ENCODE data around the gene ENDOV. TPM values are rescaled to one million over a fixed set of nuclear protein-coding genes. Genes with fewer than 3 reads are reported as not detected.

Gene ENDOV
- total and polyA plus RNA-seq, 4 donors, result 5.7 to 11.9 (median 8.3) TPM

DNA sequence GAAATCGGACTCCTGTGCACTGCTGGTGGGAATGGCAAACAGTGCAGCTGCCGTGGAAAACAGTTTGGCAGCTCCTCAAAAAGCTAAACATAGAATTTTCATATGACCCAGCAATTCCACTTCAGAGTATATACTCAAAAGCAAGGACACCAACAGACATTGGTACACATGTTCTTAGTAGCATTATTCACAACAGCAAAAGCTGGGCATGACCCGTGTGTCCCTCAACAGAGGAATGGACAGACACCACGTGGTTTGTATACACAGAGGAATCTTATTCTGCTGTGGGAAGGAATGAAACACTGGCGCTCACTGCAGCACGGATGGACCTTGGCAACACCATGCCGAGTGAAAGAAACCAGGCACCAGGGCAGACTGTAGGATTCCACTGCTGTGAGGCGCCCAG is 45.5 kb downstream of the ENDOV start:
- no peak for DNase-seq (ENCODE audit: low spot score)
- Histone ChIP-seq H3K9me3 (ENCODE audit: control insufficient read depth in 4 of 4, low read length in 3 of 4) (no peaks in the 10 kb centered on the region), H3K27me3 (ENCODE audit: control insufficient read depth in 4 of 4, insufficient read depth in 4 of 4, low read length in 3 of 4) (no peaks in the 10 kb centered on the region), H3K4me3 (ENCODE audit: low read depth in 1 of 3, low read length in 3 of 3) (no peak overlapping the region), H3K4me1 (ENCODE audit: control insufficient read depth in 4 of 4, insufficient read depth in 4 of 4, low read length in 3 of 4) (peaks cover 0 to 4% (median under 1%) of the 10 kb centered on the region in 4 donors), H3K9ac (ENCODE audit: low read depth in 1 of 2, low read length in 2 of 2) (no peak overlapping the region), H3K27ac (ENCODE audit: low read depth in 1 of 2, low read length in 2 of 2) (no peak overlapping the region), H3K36me3 (ENCODE audit: control insufficient read depth in 4 of 4, insufficient read depth in 3 of 4, low read depth in 1 of 4, low read length in 3 of 4) (no peaks in the 10 kb centered on the region)
- TF ChIP-seq, protein P1, sequence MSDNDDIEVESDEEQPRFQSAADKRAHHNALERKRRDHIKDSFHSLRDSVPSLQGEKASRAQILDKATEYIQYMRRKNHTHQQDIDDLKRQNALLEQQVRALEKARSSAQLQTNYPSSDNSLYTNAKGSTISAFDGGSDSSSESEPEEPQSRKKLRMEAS (IDR thresholded peaks at IDR 0.05), result no peak
- TF ChIP-seq, protein P2, sequence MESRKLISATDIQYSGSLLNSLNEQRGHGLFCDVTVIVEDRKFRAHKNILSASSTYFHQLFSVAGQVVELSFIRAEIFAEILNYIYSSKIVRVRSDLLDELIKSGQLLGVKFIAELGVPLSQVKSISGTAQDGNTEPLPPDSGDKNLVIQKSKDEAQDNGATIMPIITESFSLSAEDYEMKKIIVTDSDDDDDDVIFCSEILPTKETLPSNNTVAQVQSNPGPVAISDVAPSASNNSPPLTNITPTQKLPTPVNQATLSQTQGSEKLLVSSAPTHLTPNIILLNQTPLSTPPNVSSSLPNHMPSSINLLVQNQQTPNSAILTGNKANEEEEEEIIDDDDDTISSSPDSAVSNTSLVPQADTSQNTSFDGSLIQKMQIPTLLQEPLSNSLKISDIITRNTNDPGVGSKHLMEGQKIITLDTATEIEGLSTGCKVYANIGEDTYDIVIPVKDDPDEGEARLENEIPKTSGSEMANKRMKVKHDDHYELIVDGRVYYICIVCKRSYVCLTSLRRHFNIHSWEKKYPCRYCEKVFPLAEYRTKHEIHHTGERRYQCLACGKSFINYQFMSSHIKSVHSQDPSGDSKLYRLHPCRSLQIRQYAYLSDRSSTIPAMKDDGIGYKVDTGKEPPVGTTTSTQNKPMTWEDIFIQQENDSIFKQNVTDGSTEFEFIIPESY (IDR thresholded peaks at IDR 0.05), result no peak
- TF ChIP-seq EGR1 (IDR thresholded peaks at IDR 0.05; ENCODE audit: low read depth in 2 of 2) (no peak), HNF4G (IDR thresholded peaks at IDR 0.05) (no peak), CTCF (IDR thresholded peaks at IDR 0.05; ENCODE audit: low read depth, low read length, missing input control) (no peak)
- WGBS, result 62% methylated on average over 8 of the region's 8 CpGs

DNA sequence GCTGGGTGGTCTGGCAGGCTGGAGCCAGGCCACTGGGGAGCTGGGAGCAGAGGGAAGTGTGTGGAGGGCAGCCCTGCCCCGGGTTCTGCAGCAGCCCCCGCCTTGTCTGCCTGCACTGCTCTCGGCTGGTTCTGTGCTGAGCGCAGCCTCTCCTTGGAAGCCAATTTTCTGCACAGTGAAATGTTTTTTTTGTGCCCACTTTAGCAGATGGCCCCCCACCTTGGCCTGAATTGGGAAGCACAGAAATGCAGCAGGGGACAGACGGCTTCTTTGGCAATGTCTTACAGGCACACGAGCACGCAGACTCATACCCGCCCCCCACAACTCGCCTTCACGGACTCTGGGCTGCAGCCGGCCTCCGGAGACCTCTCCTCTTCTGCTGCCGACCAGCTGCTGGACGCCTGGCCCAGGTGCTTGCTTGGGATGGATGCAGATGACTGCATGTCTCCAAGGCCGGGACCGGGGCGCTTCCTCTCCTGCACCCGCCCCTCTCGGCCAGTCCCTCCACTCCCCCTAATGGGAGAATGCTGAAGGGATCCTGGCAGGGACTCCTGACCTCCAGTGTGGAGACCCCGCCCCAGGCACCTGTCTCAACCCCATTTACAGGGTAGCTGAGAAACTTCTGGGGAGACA is 46.7 kb downstream of the ENDOV start:
- H3K4me3 ChIP-seq (ENCODE audit: low read depth in 1 of 3, low read length in 3 of 3), result no peak overlapping the region
- DNase-seq (ENCODE audit: low spot score), result no peak
- no peaks in the 10 kb centered on the region for H3K9me3 ChIP-seq (ENCODE audit: control insufficient read depth in 4 of 4, low read length in 3 of 4)
- H3K36me3 ChIP-seq (ENCODE audit: control insufficient read depth in 4 of 4, insufficient read depth in 3 of 4, low read depth in 1 of 4, low read length in 3 of 4), result no peaks in the 10 kb centered on the region
- 57% methylated on average over 20 of the region's 20 CpGs for WGBS
- H3K4me1 ChIP-seq (ENCODE audit: control insufficient read depth in 4 of 4, insufficient read depth in 4 of 4, low read length in 3 of 4), result no peaks in the 10 kb centered on the region
- H3K9ac ChIP-seq (ENCODE audit: low read depth in 1 of 2, low read length in 2 of 2), result no peak overlapping the region
- no peak overlapping the region for H3K27ac ChIP-seq (ENCODE audit: low read depth in 1 of 2, low read length in 2 of 2)
- TF ChIP-seq CTCF (IDR thresholded peaks at IDR 0.05; ENCODE audit: low read depth, low read length, missing input control) (no peak), FOXA2 (IDR thresholded peaks at IDR 0.05) (no peak), HNF4A (conservative IDR thresholded peaks at IDR 0.05) (no peak), JUND (IDR thresholded peaks at IDR 0.05) (no peak), EGR1 (IDR thresholded peaks at IDR 0.05; ENCODE audit: low read depth in 2 of 2) (no peak), HNF4G (IDR thresholded peaks at IDR 0.05) (no peak), NR2F2 (IDR thresholded peaks at IDR 0.05) (no peak), RXRA (IDR thresholded peaks at IDR 0.05) (no peak), GABPA (IDR thresholded peaks at IDR 0.05 in 1 of 2, conservative IDR thresholded peaks at IDR 0.05 in 1 of 2) (no peak), FOXA1 (IDR thresholded peaks at IDR 0.05) (no peak)
- TF ChIP-seq, protein P1 (IDR thresholded peaks at IDR 0.05), result no peak
- TF ChIP-seq, protein P3, sequence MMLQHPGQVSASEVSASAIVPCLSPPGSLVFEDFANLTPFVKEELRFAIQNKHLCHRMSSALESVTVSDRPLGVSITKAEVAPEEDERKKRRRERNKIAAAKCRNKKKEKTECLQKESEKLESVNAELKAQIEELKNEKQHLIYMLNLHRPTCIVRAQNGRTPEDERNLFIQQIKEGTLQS (IDR thresholded peaks at IDR 0.05), result no peak
- TF ChIP-seq, protein P2 (IDR thresholded peaks at IDR 0.05), result no peak
- no peaks in the 10 kb centered on the region for H3K27me3 ChIP-seq (ENCODE audit: control insufficient read depth in 4 of 4, insufficient read depth in 4 of 4, low read length in 3 of 4)

Measured in liver (tissue), 9 donors.